Measurements from ENCODE around the gene WDFY4. TPM values are rescaled to one million over a fixed set of nuclear protein-coding genes. Genes with fewer than 3 reads are reported as not detected.

The WDFY4 gene
- total and polyA plus RNA-seq, 7 experiments from 2014 or later, result 0.12 to 39.3 (median 1.5) TPM

GRCh38 chr10:48786606-48787282 lies 102.1 kb downstream of the WDFY4 start:
- no peaks in the 10 kb centered on the region for H3K4me1 ChIP-seq (ENCODE audit: control insufficient read depth in 2 of 2, insufficient read depth in 2 of 2, low read length in 2 of 2)
- no peaks in the 10 kb centered on the region for H3K27me3 ChIP-seq (ENCODE audit: control insufficient read depth in 2 of 2, insufficient read depth in 2 of 2, low read length in 2 of 2)
- POLR2A ChIA-PET, result no interaction called here
- Mint-ChIP-seq H3K9me3 (peaks cover 0 to 5% (median 0%) of the 10 kb centered on the region in 11 donors), H3K4me3 (no peak overlapping the region), H3K27ac (no peak overlapping the region), H3K27me3 (peaks cover 4 to 39% (median 11%) of the 10 kb centered on the region in 5 donors), H3K36me3 (no peaks in the 10 kb centered on the region), H3K4me1 (peaks cover 0 to 11% (median 0%) of the 10 kb centered on the region in 7 donors)
- DNase-seq (no peak), ATAC-seq (no peak)
- H3K36me3 ChIP-seq (ENCODE audit: control insufficient read depth in 2 of 3, insufficient read depth in 3 of 3, low read length in 3 of 3), result no peaks in the 10 kb centered on the region
- no peak overlapping the region for H3K27ac ChIP-seq (ENCODE audit: low read depth, low read length)
- intact Hi-C loops (cut with micrococcal nuclease), result no loop called here
- CTCF ChIA-PET, result no interaction called here
- no peak overlapping the region for H3K4me3 ChIP-seq (ENCODE audit: low read length)
- no peaks in the 10 kb centered on the region for H3K9me3 ChIP-seq (ENCODE audit: control insufficient read depth in 2 of 3, low read length in 3 of 3)

DNA sequence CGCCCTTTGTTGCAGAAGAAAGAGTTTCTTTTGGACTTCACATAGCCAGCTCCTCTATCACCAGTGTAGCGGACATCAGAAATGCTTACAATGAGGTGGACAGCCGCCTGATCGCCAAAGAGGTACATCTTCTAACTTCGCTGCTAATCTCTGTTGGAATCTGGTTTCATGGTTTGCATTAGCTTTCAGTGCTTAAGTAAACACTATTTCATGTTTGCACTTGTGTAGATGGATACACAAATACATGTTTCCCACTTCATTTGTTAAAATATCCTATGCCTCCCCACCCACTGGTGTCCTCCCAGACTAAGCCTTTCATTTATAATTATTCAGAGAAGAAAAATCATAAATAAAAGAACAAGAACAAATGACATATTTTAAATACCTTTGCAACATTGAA lies 103.9 kb downstream of the WDFY4 start:
- peaks cover 0 to 16% (median 0%) of the 10 kb centered on the region in 7 donors for H3K4me1 Mint-ChIP-seq
- ChIA-PET CTCF (no interaction called here), POLR2A (no interaction called here)
- H3K36me3 Mint-ChIP-seq, result peaks cover 0 to 2% (median 0%) of the 10 kb centered on the region in 5 donors
- H3K9me3 Mint-ChIP-seq, result peaks cover 0 to 5% (median 0%) of the 10 kb centered on the region in 11 donors
- no peaks in the 10 kb centered on the region for H3K36me3 ChIP-seq (ENCODE audit: control insufficient read depth in 2 of 3, insufficient read depth in 3 of 3, low read length in 3 of 3)
- H3K27me3 Mint-ChIP-seq, result peaks cover 10 to 32% (median 13%) of the 10 kb centered on the region in 5 donors
- no peaks in the 10 kb centered on the region for H3K4me1 ChIP-seq (ENCODE audit: control insufficient read depth in 2 of 2, insufficient read depth in 2 of 2, low read length in 2 of 2)
- H3K4me3 ChIP-seq (ENCODE audit: low read length), result no peak overlapping the region
- H3K27ac ChIP-seq (ENCODE audit: low read depth, low read length), result no peak overlapping the region
- H3K9me3 ChIP-seq (ENCODE audit: control insufficient read depth in 2 of 3, low read length in 3 of 3), result no peaks in the 10 kb centered on the region
- no peak for ATAC-seq
- H3K4me3 Mint-ChIP-seq, result no peak overlapping the region
- no peak for DNase-seq
- no peaks in the 10 kb centered on the region for H3K27me3 ChIP-seq (ENCODE audit: control insufficient read depth in 2 of 2, insufficient read depth in 2 of 2, low read length in 2 of 2)
- intact Hi-C loops (cut with micrococcal nuclease), result no loop called here
- H3K27ac Mint-ChIP-seq, result no peak overlapping the region

GRCh38 chr10:48789486-48790456 lies 105.1 kb downstream of the WDFY4 start:
- DNase-seq (no peak), ATAC-seq (peak; percentile 56)
- Histone ChIP-seq H3K27me3 (ENCODE audit: control insufficient read depth in 2 of 2, insufficient read depth in 2 of 2, low read length in 2 of 2) (no peaks in the 10 kb centered on the region), H3K4me1 (ENCODE audit: control insufficient read depth in 2 of 2, insufficient read depth in 2 of 2, low read length in 2 of 2) (no peaks in the 10 kb centered on the region), H3K36me3 (ENCODE audit: control insufficient read depth in 2 of 3, insufficient read depth in 3 of 3, low read length in 3 of 3) (no peaks in the 10 kb centered on the region), H3K4me3 (ENCODE audit: low read length) (no peak overlapping the region), H3K27ac (ENCODE audit: low read depth, low read length) (no peak overlapping the region), H3K9me3 (ENCODE audit: control insufficient read depth in 2 of 3, low read length in 3 of 3) (no peaks in the 10 kb centered on the region)
- Mint-ChIP-seq H3K27me3 (peaks cover 10 to 32% (median 13%) of the 10 kb centered on the region in 5 donors), H3K36me3 (peaks cover 0 to 2% (median 0%) of the 10 kb centered on the region in 5 donors), H3K4me3 (no peak overlapping the region), H3K4me1 (peaks cover 0 to 16% (median 0%) of the 10 kb centered on the region in 7 donors), H3K9me3 (peaks cover 0 to 5% (median 0%) of the 10 kb centered on the region in 11 donors), H3K27ac (peak overlapping the region in 2 of 9 donors; percentile 7 to 34)
- ChIA-PET CTCF (no interaction called here), POLR2A (no interaction called here)
- intact Hi-C loops (cut with micrococcal nuclease), result no loop called here

- intact Hi-C loops (cut with micrococcal nuclease), result no loop called here
- no peaks in the 10 kb centered on the region for H3K36me3 ChIP-seq (ENCODE audit: control insufficient read depth in 2 of 3, insufficient read depth in 3 of 3, low read length in 3 of 3)
- no peak for ATAC-seq
Observed at GRCh38 chr10:48790457-48791044, 105.9 kb downstream of the WDFY4 start.

DNA sequence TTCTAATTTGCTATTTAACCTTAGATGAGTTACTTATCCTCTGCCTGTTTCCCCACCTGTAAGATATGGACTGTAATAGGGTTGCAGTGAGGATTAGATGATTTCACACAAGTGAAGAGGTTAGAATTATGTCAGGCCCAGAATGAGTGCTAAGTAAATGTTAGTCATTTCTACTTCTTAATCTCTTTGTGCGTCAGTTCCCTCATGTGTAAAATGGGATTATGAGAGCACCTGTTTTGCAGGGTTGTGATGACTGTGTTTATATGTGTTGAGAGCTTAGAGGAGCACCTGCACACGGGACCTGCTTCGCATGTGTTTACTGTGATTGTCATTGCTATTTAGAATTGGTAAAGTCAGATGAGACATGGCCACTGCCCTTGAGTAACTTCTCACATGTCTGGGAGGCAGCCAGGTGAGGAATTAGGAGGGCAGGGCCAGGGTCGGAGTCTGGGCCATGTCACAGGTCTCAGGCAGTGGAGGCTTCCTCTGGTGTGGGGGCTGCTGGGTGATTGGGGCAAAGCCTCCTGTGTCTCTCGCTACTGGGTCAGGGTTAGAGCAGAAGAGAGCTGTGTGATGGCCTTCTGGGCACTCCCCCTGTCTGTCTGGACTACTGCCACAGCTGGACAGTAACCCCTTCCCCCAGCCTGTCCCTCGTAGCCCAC lies 106.7 kb downstream of the WDFY4 start:
- ATAC-seq (no peak), DNase-seq (no peak)
- H3K27me3 Mint-ChIP-seq, result peaks cover 10 to 29% (median 13%) of the 10 kb centered on the region in 5 donors
- intact Hi-C loops (cut with micrococcal nuclease), result no loop called here
- Histone ChIP-seq H3K27me3 (ENCODE audit: control insufficient read depth in 2 of 2, insufficient read depth in 2 of 2, low read length in 2 of 2) (no peaks in the 10 kb centered on the region), H3K4me1 (ENCODE audit: control insufficient read depth in 2 of 2, insufficient read depth in 2 of 2, low read length in 2 of 2) (no peaks in the 10 kb centered on the region), H3K4me3 (ENCODE audit: low read length) (no peak overlapping the region), H3K36me3 (ENCODE audit: control insufficient read depth in 2 of 3, insufficient read depth in 3 of 3, low read length in 3 of 3) (no peaks in the 10 kb centered on the region), H3K27ac (ENCODE audit: low read depth, low read length) (no peak overlapping the region), H3K9me3 (ENCODE audit: control insufficient read depth in 2 of 3, low read length in 3 of 3) (no peaks in the 10 kb centered on the region)
- H3K9me3 Mint-ChIP-seq, result peaks cover 0 to 5% (median 0%) of the 10 kb centered on the region in 11 donors
- ChIA-PET POLR2A (no interaction called here), CTCF (no interaction called here)
- H3K4me1 Mint-ChIP-seq, result peaks cover 0 to 16% (median 0%) of the 10 kb centered on the region in 7 donors
- H3K27ac Mint-ChIP-seq, result peak overlapping the region in 1 of 9 donors; percentile 2
- H3K4me3 Mint-ChIP-seq, result no peak overlapping the region
- H3K36me3 Mint-ChIP-seq, result peaks cover 0 to 2% (median 0%) of the 10 kb centered on the region in 5 donors

More at GRCh38 chr10:48790457-48791044, 105.9 kb downstream of the WDFY4 start:
- Histone ChIP-seq H3K27me3 (ENCODE audit: control insufficient read depth in 2 of 2, insufficient read depth in 2 of 2, low read length in 2 of 2) (no peaks in the 10 kb centered on the region), H3K27ac (ENCODE audit: low read depth, low read length) (no peak overlapping the region), H3K4me1 (ENCODE audit: control insufficient read depth in 2 of 2, insufficient read depth in 2 of 2, low read length in 2 of 2) (no peaks in the 10 kb centered on the region), H3K9me3 (ENCODE audit: control insufficient read depth in 2 of 3, low read length in 3 of 3) (no peaks in the 10 kb centered on the region), H3K4me3 (ENCODE audit: low read length) (no peak overlapping the region)
- no peak overlapping the region for H3K27ac Mint-ChIP-seq
- DNase-seq, result no peak
- H3K4me1 Mint-ChIP-seq, result peaks cover 0 to 16% (median 0%) of the 10 kb centered on the region in 7 donors
- peaks cover 0 to 5% (median 0%) of the 10 kb centered on the region in 11 donors for H3K9me3 Mint-ChIP-seq
- H3K36me3 Mint-ChIP-seq, result peaks cover 0 to 2% (median 0%) of the 10 kb centered on the region in 5 donors
- peaks cover 10 to 32% (median 13%) of the 10 kb centered on the region in 5 donors for H3K27me3 Mint-ChIP-seq
- H3K4me3 Mint-ChIP-seq, result no peak overlapping the region
- POLR2A ChIA-PET, result no interaction called here
- CTCF ChIA-PET, result no interaction called here

- no peaks in the 10 kb centered on the region for H3K4me1 ChIP-seq (ENCODE audit: control insufficient read depth in 2 of 2, insufficient read depth in 2 of 2, low read length in 2 of 2)
- no peaks in the 10 kb centered on the region for H3K36me3 ChIP-seq (ENCODE audit: control insufficient read depth in 2 of 3, insufficient read depth in 3 of 3, low read length in 3 of 3)
- peaks cover 10 to 24% (median 13%) of the 10 kb centered on the region in 5 donors for H3K27me3 Mint-ChIP-seq
- ATAC-seq (no peak), DNase-seq (no peak)
- H3K4me1 Mint-ChIP-seq, result peaks cover 0 to 16% (median 0%) of the 10 kb centered on the region in 7 donors
- peak overlapping the region in 1 of 9 donors; percentile 23 for H3K27ac Mint-ChIP-seq
- CTCF ChIA-PET, result no interaction called here
- H3K9me3 Mint-ChIP-seq, result peaks cover 0 to 4% (median 0%) of the 10 kb centered on the region in 11 donors
- H3K27ac ChIP-seq (ENCODE audit: low read depth, low read length), result no peak overlapping the region
- no peaks in the 10 kb centered on the region for H3K27me3 ChIP-seq (ENCODE audit: control insufficient read depth in 2 of 2, insufficient read depth in 2 of 2, low read length in 2 of 2)
- H3K4me3 ChIP-seq (ENCODE audit: low read length), result no peak overlapping the region
- POLR2A ChIA-PET, result no interaction called here
- H3K36me3 Mint-ChIP-seq, result peaks cover 0 to 2% (median 0%) of the 10 kb centered on the region in 5 donors
- no peaks in the 10 kb centered on the region for H3K9me3 ChIP-seq (ENCODE audit: control insufficient read depth in 2 of 3, low read length in 3 of 3)
- intact Hi-C loops (cut with micrococcal nuclease), result no loop called here
- H3K4me3 Mint-ChIP-seq, result no peak overlapping the region
Observed at GRCh38 chr10:48792121-48792520, 107.4 kb downstream of the WDFY4 start.
